ENCODE results near the gene RBM25.

Gene RBM25

GRCh38 chr14:73047808-73048207 is 10.5 kb upstream of the RBM25 start:
- Histone ChIP-seq H3K4me3 (ENCODE audit: low read depth in 1 of 2, low read length in 1 of 2) (no peak overlapping the region), H3K9me3 (no peaks in the 10 kb centered on the region), H3K27me3 (no peaks in the 10 kb centered on the region), H3K36me3 (no peaks in the 10 kb centered on the region), H3K27ac (no peak overlapping the region), H3K4me1 (ENCODE audit: control insufficient read depth in 1 of 2, insufficient read depth in 1 of 2, low read depth in 1 of 2, low read length in 1 of 2) (no peaks in the 10 kb centered on the region)
- no peak for TF ChIP-seq CTCF (IDR thresholded peaks at IDR 0.05)

GRCh38 chr14:73049428-73049827 is 8.9 kb upstream of the RBM25 start:
- no peaks in the 10 kb centered on the region for H3K36me3 ChIP-seq
- no peaks in the 10 kb centered on the region for H3K4me1 ChIP-seq (ENCODE audit: control insufficient read depth in 1 of 2, insufficient read depth in 1 of 2, low read depth in 1 of 2, low read length in 1 of 2)
- no peaks in the 10 kb centered on the region for H3K27me3 ChIP-seq
- no peak for TF ChIP-seq CTCF (IDR thresholded peaks at IDR 0.05)
- no peaks in the 10 kb centered on the region for H3K9me3 ChIP-seq
- H3K27ac ChIP-seq = no peak overlapping the region
- no peak overlapping the region for H3K4me3 ChIP-seq (ENCODE audit: low read depth in 1 of 2, low read length in 1 of 2)

- no peak overlapping the region for H3K27ac ChIP-seq
- TF ChIP-seq CTCF (IDR thresholded peaks at IDR 0.05) = no peak
- H3K27me3 ChIP-seq = no peaks in the 10 kb centered on the region
Measured at GRCh38 chr14:73055251-73055650, 3.1 kb upstream of the RBM25 start.

GRCh38 chr14:73057944-73058223 is 450 bp upstream of the RBM25 start:
- H3K27me3 ChIP-seq = no peaks in the 10 kb centered on the region
- peaks cover 22 to 30% of the 10 kb centered on the region in 2 experiments for H3K4me1 ChIP-seq (ENCODE audit: control insufficient read depth in 1 of 2, insufficient read depth in 1 of 2, low read depth in 1 of 2, low read length in 1 of 2)
- H3K4me3 ChIP-seq (ENCODE audit: low read depth in 1 of 2, low read length in 1 of 2) = peak overlapping the region; percentile 77 to 96
- no peak for TF ChIP-seq CTCF (IDR thresholded peaks at IDR 0.05)
- no peaks in the 10 kb centered on the region for H3K36me3 ChIP-seq
- H3K27ac ChIP-seq = peak overlapping the region; percentile 87
- no peaks in the 10 kb centered on the region for H3K9me3 ChIP-seq

More at GRCh38 chr14:73055251-73055650, 3.1 kb upstream of the RBM25 start:
- Histone ChIP-seq H3K9me3 (no peaks in the 10 kb centered on the region), H3K4me3 (ENCODE audit: low read depth in 1 of 2, low read length in 1 of 2) (no peak overlapping the region), H3K4me1 (ENCODE audit: control insufficient read depth in 1 of 2, insufficient read depth in 1 of 2, low read depth in 1 of 2, low read length in 1 of 2) (peaks cover 22 to 23% of the 10 kb centered on the region in 2 experiments), H3K36me3 (no peaks in the 10 kb centered on the region)

- peak overlapping the region; percentile 87 for H3K27ac ChIP-seq
- no peaks in the 10 kb centered on the region for H3K36me3 ChIP-seq
- no peaks in the 10 kb centered on the region for H3K9me3 ChIP-seq
- peaks cover 22 to 30% of the 10 kb centered on the region in 2 experiments for H3K4me1 ChIP-seq (ENCODE audit: control insufficient read depth in 1 of 2, insufficient read depth in 1 of 2, low read depth in 1 of 2, low read length in 1 of 2)
- H3K27me3 ChIP-seq = no peaks in the 10 kb centered on the region
- no peak for TF ChIP-seq CTCF (IDR thresholded peaks at IDR 0.05)
- H3K4me3 ChIP-seq (ENCODE audit: low read depth in 1 of 2, low read length in 1 of 2) = peak overlapping the region; percentile 77 to 96
Measured at GRCh38 chr14:73058922-73059673, 764 bp downstream of the RBM25 start.

All from neutrophil (primary cell).